NCI-H748 (cell line): Measurements from ENCODE around the gene KCNJ18.
"Not testable (repeated sequence)": the region's sequence is repeated elsewhere in the genome, so short reads cannot be mapped to it uniquely, and the experiment has no call there.

Experiments
- DNase-seq: peaks from one replicate; lab custom pipeline; 2025; ENCODE audit not compliant: unreplicated experiment; lab: John Stamatoyannopoulos, UW

Gene KCNJ18

DNA sequence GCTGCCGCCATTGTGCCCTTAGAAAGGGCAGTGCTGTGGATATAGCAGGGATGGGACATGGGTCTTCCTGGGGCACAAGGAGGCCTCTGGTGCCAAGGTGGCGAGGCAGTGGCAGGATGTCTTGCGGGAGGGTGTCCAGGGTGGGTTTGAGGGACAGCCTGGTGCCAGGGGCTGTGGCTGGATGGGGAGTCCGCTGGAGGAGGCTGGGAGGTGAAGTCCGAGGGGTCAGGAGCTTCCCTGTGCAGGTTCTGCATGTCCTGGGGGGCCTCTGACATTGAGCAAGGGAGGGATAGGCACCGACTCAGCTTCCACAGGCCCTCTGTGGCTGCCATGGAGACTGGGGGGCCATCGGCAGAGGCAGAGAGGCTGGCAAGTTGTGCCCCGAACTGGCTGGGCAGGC, 9.7 kb downstream of the KCNJ18 start:
- DNase-seq = not testable (repeated sequence)

DNA sequence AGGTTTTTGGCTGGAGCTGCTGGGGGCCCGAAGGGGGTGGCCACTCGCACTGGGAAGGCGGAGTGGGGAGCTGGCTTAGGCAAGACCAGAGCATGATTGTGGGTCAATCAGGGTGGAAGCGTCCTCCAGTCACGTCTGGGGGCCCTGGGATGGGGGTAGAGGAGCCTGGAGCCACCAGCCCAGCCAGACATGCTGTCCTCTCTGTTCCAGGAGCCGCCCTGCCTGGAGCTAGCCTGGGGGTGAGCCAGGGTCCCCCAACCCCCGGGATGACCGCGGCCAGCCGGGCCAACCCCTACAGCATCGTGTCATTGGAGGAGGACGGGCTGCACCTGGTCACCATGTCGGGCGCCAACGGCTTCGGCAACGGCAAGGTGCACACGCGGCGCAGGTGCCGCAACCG, 10.2 kb downstream of the KCNJ18 start:
- DNase-seq = not testable (repeated sequence)

DNA sequence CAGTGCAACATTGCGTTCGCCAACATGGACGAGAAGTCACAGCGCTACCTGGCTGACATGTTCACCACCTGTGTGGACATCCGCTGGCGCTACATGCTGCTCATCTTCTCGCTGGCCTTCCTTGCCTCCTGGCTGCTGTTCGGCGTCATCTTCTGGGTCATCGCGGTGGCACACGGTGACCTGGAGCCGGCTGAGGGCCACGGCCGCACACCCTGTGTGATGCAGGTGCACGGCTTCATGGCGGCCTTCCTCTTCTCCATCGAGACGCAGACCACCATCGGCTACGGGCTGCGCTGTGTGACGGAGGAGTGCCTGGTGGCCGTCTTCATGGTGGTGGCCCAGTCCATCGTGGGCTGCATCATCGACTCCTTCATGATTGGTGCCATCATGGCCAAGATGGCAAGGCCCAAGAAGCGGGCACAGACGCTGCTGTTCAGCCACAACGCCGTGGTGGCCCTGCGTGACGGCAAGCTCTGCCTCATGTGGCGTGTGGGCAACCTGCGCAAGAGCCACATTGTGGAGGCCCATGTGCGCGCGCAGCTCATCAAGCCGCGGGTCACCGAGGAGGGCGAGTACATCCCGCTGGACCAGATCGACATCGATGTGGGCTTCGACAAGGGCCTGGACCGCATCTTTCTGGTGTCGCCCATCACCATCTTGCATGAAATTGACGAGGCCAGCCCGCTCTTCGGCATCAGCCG, 10.8 kb downstream of the KCNJ18 start:
- not testable (repeated sequence) for DNase-seq

DNA sequence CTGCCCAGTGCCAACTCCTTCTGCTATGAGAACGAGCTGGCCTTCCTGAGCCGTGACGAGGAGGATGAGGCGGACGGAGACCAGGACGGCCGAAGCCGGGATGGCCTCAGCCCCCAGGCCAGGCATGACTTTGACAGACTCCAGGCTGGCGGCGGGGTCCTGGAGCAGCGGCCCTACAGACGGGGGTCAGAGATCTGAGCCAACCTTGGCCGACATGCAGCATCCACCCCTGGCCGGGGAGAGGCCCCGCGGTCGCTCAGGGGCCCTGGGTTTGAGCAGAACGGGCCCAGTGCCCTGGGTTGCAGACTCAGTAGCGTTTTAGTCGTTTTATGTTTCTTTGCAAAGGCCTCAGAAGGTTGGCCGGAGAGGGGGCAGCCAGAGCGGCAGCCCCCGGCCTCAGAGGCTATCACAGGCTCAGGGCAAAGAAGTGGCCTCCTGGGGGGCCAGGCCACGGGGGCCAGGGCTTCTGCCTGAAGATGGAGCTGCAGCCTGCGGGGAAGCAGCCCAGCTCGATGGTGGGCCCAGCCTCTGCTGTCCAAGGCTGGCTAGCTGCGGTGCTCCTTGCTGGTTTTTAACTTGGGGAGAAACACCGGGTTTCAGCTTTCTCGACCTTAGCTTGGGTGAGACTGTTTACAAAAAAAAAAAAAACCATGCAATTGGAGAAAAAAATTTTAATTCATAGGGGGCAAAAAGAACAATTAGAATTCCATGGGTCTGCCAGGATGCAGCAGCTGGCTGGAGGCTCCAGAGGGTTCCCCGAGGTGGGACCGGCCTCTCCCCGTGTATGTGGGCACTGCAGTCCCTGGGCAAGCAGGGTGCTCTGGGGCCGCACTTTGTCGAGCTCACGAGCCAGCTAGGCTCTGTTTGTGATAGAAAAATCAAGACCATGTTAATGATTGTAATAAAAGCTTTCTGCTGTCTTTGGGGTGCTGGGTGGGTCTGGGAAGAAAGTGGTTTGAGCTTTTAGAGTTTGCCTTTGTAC, 11.9 kb downstream of the KCNJ18 start:
- DNase-seq = not testable (repeated sequence)

DNA sequence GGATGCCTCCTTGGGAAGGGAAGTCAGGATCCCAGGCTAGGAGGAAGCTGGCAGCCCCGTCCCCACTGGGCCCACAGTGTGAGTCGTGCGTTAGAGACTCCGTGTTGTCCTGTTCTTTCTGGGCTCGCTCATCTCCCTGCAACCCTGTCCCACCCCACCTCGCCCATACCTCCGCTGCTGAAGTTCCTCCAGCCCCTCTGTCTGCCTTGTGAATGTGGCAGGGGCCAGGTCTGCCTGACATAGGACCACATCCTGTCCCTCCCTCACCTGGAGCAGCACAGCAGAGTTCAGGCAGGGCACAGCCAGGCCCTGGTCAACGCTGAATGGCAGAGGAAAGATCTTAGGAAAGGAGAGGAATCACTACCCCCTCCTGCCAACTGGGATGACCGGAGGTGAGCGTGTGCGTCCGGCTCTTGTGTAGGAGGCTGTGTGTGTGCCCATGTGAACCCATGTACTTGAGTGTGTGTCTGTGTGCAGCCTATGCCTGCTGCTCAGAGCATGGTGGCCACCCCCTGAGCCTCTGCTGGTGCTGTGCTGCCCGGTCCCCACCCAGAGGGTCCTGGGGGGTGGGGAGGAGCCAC, 12.8 kb downstream of the KCNJ18 start:
- DNase-seq = no peak

DNA sequence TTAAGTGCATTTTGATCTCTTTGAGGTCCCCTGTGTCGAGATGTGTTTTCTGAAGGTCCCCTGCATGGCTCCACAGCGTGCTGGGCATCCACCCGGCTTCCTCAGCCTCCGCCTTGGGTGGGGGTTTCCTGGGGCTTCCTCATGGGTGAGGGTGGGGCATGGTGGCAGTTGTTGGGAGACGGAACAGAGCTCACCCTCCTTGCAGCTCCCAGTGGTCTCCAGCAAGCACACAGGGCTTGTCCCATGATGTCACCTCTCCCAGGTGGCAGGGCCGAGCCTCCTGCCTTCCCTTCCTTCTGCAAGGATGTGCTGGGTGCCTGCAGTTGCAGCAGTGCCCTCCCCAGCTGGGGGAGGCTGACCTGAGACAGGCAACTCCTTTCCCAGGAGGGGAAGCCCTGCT, 13.4 kb downstream of the KCNJ18 start:
- not testable (repeated sequence) for DNase-seq

DNA sequence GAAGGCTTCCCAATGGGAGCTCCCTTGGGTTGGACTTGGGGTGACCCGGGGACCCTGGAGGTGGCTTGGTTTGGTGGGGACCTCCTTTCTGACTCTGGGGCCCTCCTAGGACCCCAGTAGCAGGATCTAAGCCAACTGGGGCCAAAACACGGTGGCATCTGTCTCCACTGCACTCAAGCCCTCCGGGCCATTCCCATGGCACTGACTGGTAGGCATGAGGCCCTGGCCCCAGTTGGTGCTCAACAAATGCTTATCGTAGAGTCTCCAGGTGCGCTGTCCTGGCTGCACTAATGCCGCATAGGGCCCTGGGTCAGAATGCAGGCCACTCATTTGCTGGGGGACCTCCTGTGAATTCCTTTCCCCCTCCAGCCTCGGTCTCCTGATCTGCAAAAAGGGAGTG, 14.2 kb downstream of the KCNJ18 start:
- not testable (repeated sequence) for DNase-seq

DNA sequence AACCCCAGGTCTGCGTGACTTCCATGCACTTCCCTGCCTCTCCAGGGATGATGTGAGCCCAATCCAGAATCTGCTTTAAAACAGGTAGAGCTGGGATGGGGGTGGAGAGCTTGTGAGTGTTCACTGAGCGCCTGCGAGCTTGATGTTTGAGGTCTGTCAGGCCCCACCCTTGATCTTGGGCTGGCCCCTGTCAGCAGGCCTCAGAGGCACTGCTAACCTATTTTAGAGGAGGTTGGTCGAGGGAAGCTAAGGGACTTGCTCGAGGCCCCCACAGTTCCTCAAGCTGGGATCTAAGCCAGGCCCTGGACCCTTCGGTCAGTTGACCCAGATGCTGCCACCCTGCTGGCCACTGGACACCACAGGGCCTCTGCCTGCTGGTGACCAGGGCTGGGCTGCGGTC, 14.8 kb downstream of the KCNJ18 start:
- DNase-seq = not testable (repeated sequence)

DNA sequence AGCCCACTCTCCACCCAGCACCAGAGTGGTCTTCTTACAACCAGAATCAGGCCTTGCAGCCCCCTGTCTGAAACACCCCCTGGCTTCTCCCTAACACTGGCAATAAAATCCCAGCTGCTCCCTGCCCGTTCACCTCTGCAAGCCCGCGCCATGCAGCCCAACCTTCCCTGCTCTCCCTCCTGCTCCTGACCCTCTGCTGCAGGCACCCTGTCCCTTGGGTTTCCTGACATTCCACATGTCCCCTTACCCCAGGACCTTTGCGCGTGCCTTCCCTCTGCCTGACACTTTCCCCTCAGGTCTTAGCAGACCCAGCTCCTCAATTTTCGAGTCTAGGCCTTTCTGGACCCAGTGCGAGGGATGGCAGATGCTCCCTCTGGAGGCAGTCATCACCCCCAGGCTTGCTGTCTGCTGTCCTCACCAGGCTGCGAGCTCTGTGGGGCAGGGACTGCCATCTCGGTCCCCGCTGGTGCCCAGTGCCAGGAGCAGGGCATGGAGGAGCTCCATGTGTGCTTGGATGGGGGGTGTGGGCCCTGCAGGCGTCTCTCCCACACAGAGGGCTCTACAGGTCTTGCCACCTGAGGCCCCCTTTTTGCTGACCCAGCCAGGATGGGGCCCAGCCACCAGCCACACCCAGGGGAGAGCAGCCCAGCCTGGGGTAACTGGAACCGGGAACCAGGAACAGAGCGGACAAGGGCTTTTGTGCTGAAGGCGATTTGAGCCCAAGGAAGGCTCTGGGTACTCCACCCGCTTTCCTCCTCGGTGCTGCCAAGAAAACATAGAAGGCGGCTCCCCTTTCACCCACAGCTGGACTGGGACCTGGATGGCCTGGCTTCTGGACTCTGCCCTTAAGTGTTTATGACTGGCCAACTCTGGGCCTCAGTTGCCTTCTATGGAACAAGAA, 15.6 kb downstream of the KCNJ18 start:
- not testable (repeated sequence) for DNase-seq

DNA sequence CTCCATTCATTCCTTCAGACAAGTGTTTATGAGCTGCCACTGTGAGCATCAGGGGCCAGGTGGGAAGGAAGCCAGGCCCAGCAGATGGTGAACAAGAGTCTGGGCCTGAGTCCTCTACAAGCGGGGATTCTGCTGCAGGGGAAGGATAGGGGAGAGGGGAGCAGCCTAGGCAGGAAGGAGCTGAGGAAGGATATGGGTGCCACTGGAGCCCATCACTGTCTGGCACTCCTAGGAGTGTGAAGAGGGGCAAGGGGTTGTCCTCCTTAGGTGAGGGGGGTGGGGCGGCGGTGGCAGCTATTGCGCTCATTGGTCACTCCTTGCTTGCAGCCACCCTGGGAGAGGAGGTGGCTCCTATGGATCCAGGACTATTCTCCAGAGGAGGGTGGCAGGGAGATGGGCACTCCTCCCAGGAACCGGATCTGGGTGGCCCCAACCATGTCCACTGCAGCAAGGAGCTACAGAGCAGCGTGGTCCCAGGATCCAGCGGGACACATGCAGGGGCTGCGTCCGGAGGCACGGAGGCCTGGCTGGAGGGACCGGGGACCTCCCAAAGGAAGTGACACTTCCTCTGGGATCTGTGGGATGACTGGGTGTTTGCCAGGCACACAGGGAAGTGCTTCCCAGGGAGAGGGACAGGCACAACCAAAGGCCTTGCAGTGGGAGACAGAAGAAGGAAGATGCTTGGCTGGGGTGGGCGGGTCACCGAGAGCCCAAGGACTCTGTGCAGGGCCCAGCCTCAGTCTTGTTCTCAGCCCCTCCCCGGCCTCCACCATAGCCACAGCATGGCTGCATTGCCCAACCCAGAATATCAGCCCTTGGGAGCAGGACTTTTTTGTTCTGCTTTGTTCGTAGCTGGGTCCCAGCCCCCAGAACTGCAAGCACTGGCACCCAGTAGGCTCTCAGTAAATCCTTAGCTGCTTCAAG, 16.6 kb downstream of the KCNJ18 start:
- not testable (repeated sequence) for DNase-seq

DNA sequence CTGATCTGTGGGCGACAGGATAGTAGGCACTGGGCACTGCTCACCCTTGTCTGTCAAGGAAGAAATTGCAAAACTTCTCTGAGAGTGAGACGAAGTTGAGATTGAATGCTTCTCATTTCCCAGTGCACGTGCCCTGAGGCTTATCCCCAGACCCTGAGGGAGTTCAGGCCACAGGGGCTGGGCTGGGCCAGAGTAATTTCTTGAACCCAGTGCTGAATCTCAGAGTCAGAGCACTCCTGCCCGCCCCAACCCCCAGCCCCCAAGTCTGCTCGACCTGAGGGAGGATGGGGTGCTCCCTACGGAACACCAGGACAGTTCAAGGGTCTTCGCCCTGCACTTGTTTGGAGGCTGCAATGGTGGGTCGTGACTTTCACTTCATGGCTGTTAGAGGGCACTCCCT, 17.7 kb downstream of the KCNJ18 start:
- DNase-seq = not testable (repeated sequence)

DNA sequence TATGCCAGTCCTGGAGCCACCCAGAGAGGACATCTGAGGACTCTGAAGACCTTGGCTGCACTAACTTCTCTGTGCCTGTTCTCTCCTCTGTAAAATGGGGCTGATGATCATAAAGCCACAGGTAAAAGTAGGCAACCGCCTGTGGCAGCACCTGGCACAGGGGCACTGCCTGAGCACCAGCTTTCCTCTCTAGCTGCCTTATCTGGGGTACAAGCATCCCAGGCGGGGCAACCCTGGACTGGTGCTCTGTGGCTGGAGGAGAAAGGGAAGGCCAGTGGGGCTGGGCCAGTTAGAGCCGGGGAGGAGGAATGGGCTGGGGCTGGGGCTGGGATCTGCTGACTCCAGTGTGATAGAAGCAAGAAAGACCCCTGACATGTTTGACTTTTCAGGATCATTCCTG, 18.2 kb downstream of the KCNJ18 start:
- DNase-seq = not testable (repeated sequence)

DNA sequence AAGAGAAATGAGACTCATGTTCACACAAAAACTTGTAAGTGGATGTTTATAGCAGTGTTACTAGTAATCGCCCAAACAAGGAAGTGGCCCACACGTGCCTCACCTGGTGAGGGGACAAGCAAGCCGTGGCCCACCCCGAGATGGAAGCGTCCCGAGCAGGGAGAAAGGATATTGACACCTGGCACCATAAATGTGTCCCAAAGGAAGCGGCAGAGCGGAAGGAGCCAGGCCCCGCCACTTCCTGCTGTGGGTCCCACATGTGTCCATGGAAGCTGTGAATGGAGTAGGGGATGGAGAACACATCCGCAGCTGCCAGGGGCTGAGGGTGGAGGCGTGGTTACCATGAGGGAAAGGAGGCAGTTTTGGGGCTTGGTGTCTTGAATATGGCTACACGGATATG, 18.9 kb downstream of the KCNJ18 start:
- DNase-seq = no peak

DNA sequence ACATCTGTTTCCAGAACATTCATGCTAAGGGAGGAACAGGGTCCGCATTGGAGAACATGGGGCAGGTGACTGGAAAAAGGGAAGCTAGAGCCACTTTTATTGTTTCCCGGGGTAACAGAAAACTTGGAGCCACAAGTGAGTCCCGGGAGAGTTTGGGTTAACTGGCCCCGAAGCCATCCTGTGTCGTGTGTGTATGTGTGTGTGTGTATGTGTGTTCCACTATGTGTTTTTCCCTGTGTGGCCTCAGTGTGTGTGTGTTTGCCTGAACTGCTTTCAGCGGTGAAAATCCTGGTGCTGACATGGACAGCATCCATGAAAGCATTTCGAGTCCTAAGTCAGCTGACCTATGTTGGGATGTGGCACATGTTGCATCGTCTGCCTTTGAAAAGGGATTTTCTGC, 20.7 kb downstream of the KCNJ18 start:
- not testable (repeated sequence) for DNase-seq

DNA sequence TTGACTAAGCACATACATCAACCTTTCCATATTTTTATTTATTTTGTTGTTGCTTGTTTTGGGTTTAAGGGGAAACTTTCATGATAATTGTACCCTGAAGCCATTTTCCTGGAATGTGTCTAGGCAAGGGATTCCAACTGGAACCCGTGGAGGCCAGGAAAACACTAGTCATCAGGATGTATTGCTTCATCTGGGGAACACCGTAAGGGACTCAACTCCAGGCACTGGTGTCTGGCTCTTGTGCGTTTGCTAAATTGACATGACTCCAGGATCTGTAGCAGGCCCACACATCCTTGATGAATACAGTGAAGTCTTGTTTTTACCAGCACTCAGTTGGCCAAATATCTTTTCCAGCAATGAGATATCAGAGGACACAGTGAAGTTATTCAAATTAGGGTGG, 21.3 kb downstream of the KCNJ18 start:
- not testable (repeated sequence) for DNase-seq

DNA sequence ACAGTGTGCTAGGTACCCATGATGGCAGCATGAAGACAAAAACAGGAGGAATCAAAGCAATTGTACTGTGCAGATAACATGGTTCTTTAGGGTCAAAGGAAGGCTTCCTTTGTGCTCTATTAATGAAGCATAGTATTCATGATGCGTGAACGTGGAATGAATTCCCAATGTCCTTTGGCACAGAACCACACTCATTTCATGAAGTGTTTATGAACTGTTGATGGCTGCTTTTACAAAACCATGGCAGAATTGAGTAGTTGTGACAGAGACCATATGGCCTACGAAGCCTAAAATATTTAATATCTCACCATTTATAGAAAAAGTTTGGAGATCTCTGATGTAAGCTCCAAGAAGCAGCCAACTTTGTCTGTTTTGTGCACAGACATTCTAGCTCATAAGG, 22.4 kb downstream of the KCNJ18 start:
- DNase-seq = not testable (repeated sequence)

DNA sequence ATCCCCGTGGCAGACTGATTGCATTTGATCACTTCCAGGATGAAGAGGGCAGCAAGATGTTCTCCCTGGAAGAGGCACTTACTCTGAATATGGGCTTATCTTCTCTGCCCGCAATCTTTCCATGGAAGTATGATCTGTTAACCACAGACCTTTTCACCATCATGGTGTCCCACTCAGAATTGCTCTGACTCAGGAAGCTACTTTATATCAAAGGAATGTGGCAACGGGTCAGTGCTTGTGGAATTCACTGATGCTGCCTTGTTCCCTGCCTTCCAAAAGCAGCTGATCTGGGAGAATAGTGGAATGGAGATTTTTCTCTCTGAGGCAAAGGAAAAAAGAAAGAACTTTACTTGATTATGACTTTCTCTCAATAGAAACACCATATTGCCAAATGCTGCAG, 23.6 kb downstream of the KCNJ18 start:
- not testable (repeated sequence) for DNase-seq

DNA sequence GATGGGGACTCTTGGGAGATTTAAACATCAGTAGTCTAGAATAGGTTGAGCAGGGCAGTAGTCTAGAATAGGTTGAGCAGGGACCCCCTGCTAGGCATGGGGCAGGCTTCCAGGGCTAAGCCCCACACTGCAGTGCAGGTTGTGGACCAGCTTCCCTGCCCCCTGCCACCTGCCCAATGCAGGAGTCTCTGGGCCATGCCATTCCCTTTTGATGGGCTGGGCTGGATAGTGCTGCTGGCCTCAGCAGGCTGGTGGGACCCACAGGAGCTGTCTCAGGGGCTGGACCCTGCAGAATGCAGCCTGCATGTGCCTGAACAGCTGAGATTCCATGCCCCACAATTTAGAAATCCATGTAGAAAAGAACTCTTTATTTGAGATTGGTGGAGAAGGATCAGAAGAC, 26.6 kb downstream of the KCNJ18 start:
- not testable (repeated sequence) for DNase-seq

DNA sequence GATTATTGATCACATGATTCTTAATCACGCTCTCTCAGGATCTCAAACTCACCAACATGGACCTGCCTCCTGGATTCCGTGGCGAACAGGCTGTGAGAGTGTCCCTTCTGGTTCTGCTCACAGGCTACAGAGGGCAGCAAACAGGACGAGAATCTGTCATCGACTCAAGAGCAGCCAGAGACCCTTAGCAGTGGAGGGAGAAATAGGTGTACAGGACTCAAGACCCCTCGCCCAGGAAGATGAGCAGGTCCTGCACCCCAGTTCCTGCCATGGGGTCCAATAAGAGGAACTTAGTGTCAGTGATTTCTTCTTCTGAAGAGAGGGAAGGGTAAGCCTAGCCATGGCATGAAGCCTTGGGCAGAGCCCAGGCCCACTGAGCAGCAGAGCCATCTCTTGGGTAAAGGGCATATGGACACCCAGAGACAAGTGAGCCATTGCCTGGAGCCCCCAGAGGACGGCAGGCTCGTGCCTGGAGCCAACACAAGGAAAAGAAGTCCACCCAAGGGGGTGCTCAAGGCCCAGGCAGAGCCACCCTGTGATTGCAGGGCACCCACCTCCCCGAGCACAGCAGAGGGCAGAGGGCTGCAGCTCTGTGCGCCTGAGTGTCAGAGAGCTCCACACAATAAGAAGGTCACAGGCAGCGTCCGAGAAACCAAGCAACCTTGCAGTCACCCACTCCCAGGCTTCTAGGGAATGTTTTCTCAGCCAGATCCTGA, 27.3 kb downstream of the KCNJ18 start:
- not testable (repeated sequence) for DNase-seq
